ENCODE measurements around the gene MAP4K4. TPM values are rescaled to one million over a fixed set of nuclear protein-coding genes. Genes with fewer than 3 reads are reported as not detected.

Gene MAP4K4
- total and polyA plus RNA-seq, 8 donors = 80.2 to 143 (median 129) TPM

DNA sequence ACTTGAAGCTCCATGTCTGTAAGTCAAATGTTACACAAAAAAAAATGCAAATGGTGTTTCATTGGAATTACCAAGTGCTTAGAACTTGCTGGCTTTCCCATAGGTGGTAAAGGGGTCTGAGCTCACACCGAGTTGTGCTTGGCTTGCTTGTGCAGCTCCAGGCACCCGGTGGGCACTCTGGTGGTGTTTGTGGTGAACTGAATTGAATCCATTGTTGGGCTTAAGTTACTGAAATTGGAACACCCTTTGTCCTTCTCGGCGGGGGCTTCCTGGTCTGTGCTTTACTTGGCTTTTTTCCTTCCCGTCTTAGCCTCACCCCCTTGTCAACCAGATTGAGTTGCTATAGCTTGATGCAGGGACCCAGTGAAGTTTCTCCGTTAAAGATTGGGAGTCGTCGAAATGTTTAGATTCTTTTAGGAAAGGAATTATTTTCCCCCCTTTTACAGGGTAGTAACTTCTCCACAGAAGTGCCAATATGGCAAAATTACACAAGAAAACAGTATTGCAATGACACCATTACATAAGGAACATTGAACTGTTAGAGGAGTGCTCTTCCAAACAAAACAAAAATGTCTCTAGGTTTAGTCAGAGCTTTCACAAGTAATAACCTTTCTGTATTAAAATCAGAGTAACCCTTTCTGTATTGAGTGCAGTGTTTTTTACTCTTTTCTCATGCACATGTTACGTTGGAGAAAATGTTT is 196.3 kb downstream of the MAP4K4 start:
- H3K4me1 ChIP-seq = peaks cover 0 to 19% of the 10 kb centered on the region in 2 donors
- no peaks in the 10 kb centered on the region for H3K27me3 ChIP-seq
- DNase-seq = no peak
- H3K36me3 ChIP-seq = peaks cover 0 to 61% of the 10 kb centered on the region in 2 donors
- H3K9me3 ChIP-seq = no peaks in the 10 kb centered on the region
- H3K27ac ChIP-seq = no peak overlapping the region
- intact Hi-C loops (cut with DNase I) = no loop called here
- TF ChIP-seq, protein P1, sequence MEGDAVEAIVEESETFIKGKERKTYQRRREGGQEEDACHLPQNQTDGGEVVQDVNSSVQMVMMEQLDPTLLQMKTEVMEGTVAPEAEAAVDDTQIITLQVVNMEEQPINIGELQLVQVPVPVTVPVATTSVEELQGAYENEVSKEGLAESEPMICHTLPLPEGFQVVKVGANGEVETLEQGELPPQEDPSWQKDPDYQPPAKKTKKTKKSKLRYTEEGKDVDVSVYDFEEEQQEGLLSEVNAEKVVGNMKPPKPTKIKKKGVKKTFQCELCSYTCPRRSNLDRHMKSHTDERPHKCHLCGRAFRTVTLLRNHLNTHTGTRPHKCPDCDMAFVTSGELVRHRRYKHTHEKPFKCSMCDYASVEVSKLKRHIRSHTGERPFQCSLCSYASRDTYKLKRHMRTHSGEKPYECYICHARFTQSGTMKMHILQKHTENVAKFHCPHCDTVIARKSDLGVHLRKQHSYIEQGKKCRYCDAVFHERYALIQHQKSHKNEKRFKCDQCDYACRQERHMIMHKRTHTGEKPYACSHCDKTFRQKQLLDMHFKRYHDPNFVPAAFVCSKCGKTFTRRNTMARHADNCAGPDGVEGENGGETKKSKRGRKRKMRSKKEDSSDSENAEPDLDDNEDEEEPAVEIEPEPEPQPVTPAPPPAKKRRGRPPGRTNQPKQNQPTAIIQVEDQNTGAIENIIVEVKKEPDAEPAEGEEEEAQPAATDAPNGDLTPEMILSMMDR (IDR thresholded peaks at IDR 0.05) = no peak
- no peak overlapping the region for H3K4me3 ChIP-seq
- no peak for ATAC-seq

DNA sequence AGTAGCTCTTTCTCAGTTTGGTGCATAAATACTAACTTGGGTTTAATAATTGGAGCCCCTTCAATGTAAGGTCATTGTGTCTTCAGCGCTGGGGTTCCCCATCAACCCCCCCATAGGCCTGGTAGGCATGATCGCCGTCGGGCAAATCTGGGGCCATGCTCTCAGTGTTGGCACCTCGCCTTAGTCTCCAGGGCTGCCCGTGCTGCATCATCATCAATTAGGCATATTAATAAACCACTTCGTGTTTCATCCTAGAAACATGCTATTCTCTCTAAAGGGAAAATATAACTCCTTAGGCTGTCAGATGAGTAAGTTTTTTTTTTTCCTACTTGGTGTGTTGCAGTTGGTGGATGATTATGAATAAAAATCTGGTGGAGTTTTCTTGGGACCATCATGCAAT is 197.5 kb downstream of the MAP4K4 start:
- intact Hi-C loops (cut with DNase I) = no loop called here
- no peak overlapping the region for H3K27ac ChIP-seq
- DNase-seq (no peak), ATAC-seq (no peak)
- peaks cover 0 to 24% of the 10 kb centered on the region in 2 donors for H3K4me1 ChIP-seq
- TF ChIP-seq, protein P1 (IDR thresholded peaks at IDR 0.05) = no peak
- H3K36me3 ChIP-seq = peaks cover 0 to 50% of the 10 kb centered on the region in 2 donors
- no peaks in the 10 kb centered on the region for H3K9me3 ChIP-seq
- H3K27me3 ChIP-seq = no peaks in the 10 kb centered on the region
- H3K4me3 ChIP-seq = no peak overlapping the region

DNA sequence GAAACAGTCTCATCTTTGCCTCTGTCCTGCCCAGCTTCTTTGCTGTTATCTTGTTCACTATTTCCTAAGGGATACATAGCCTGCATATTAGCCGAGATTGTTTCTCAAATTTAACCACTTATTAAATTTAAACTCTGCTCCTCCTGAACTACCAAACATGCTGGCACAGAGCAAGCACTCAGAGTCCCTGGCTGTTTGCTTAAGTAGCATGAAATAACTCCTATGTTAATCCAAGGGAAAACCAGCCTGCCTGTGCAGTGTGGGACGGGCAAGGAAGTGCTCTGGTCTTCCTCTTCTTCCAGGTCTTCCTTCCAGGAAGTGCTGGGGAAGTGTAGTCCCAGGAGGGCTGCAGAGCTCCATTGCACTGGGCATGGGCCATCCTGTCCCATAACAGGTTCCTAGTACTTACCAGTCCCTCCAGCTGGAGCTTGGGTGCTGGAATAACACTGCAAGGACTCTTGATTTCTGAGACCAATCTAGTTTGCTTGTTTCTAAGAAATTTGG is 198.4 kb downstream of the MAP4K4 start:
- no peaks in the 10 kb centered on the region for H3K27me3 ChIP-seq
- intact Hi-C loops (cut with DNase I) = no loop called here
- TF ChIP-seq, protein P1 (IDR thresholded peaks at IDR 0.05) = no peak
- peaks cover 0 to 42% of the 10 kb centered on the region in 2 donors for H3K36me3 ChIP-seq
- no peak overlapping the region for H3K27ac ChIP-seq
- peaks cover 0 to 28% of the 10 kb centered on the region in 2 donors for H3K4me1 ChIP-seq
- ATAC-seq (no peak), DNase-seq (no peak)
- H3K9me3 ChIP-seq = no peaks in the 10 kb centered on the region
- H3K4me3 ChIP-seq = no peak overlapping the region

DNA sequence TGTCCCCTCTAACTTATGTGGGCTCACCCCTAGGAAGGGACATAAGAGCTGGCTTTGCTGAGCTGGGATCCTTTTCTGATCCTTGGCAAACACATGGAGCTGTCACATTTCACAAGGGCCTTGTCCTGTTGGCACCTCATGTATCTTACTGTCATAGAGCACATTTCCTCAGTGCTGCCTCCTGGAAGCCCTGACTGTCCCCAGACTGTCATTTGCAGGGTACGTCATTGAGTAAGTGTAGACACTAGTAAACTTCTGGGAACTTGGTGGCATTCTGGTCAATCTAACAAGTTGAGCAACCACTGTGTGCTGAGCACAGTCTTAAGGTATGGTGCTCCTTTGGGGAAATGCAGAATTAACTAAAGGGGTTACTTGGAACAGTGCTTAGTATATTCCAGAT is 199.8 kb downstream of the MAP4K4 start:
- Histone ChIP-seq H3K27ac (peak overlapping the region in 1 of 2 donors; percentile 76), H3K9me3 (peaks cover 0 to 2% of the 10 kb centered on the region in 2 donors), H3K4me3 (no peak overlapping the region), H3K4me1 (peaks cover 0 to 28% of the 10 kb centered on the region in 2 donors), H3K27me3 (no peaks in the 10 kb centered on the region), H3K36me3 (peaks cover 0 to 30% of the 10 kb centered on the region in 2 donors)
- TF ChIP-seq, protein P1 (IDR thresholded peaks at IDR 0.05) = no peak
- DNase-seq = no peak
- intact Hi-C loops (cut with DNase I) = no loop called here
- ATAC-seq = no peak

DNA sequence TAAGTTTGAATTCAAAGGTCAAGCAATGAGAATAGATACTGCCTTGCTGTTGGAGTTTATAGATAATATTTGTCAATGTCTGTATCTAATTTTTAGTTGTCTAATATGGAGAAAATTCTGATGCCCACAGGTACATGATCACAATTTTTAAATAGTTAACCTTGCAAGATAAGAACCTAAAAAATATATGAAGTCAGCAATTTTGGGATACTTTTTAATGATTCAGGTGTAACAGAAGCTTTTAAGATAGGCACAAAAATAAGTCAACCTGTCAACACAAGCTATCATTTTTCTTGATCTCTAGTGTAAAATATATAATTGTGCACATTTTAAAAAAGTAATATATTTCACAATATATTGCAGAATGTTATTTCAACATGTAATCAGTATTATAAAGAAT is 201.8 kb downstream of the MAP4K4 start:
- no peak overlapping the region for H3K27ac ChIP-seq
- H3K27me3 ChIP-seq = no peaks in the 10 kb centered on the region
- intact Hi-C loops (cut with DNase I) = no loop called here
- no peak overlapping the region for H3K4me3 ChIP-seq
- TF ChIP-seq, protein P1 (IDR thresholded peaks at IDR 0.05) = no peak
- no peak for DNase-seq
- peaks cover 0 to 28% of the 10 kb centered on the region in 2 donors for H3K4me1 ChIP-seq
- ATAC-seq = no peak
- peaks cover 0 to 2% of the 10 kb centered on the region in 2 donors for H3K9me3 ChIP-seq
- H3K36me3 ChIP-seq = peaks cover 0 to 11% of the 10 kb centered on the region in 2 donors

Data from left lung (tissue), 10 donors.